ENCODE measurements around the gene EMILIN2.

DNA sequence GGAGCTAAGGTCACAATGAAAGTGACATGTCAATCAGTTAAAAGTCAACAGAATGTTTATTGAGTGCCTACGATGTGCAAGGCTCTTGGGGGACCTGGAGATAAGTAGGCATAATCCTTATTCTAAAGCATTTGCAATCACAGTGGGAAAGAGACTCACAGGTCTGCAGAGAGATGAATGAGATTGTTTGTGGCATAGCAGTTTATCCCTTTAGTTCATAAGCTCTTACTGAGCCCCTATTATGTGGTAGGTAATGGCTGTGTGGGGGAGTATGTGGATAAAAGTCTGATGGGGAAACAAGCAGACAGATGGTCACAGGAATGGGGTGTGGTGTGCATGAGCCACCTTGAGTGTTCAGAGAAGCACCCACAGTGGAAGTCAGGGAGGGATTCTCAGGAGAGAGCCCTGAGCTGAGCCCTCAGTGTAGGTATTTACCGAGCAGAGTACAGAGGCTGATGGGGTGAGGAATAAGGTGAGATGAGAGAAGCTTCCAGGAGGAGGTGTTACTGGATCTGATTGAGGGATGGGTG is 48.1 kb downstream of the EMILIN2 start:
- no peak for TF ChIP-seq POLR2A (IDR thresholded peaks at IDR 0.05)
- TF ChIP-seq, protein P1, sequence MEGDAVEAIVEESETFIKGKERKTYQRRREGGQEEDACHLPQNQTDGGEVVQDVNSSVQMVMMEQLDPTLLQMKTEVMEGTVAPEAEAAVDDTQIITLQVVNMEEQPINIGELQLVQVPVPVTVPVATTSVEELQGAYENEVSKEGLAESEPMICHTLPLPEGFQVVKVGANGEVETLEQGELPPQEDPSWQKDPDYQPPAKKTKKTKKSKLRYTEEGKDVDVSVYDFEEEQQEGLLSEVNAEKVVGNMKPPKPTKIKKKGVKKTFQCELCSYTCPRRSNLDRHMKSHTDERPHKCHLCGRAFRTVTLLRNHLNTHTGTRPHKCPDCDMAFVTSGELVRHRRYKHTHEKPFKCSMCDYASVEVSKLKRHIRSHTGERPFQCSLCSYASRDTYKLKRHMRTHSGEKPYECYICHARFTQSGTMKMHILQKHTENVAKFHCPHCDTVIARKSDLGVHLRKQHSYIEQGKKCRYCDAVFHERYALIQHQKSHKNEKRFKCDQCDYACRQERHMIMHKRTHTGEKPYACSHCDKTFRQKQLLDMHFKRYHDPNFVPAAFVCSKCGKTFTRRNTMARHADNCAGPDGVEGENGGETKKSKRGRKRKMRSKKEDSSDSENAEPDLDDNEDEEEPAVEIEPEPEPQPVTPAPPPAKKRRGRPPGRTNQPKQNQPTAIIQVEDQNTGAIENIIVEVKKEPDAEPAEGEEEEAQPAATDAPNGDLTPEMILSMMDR (IDR thresholded peaks at IDR 0.05): no peak

All from prostate gland (tissue), 2 donors.